K562 (cell line): ENCODE measurements around the gene KAZN. TPM values are rescaled to one million over a fixed set of nuclear protein-coding genes. Genes with fewer than 3 reads are reported as not detected.

Source experiments
- polyA plus RNA-seq, 8 experiments: library from polyadenylated mRNA; depleted of rRNA in 4 of 8; stranded (reverse) in 5 of 8; unstranded in 3 of 8; fragments of >200 nt; fragmentation: Nextera tagmentation in 2 of 8; fragmentation: Illumina TruSeq in 1 of 8; extraction: Ambion mirVana in 2 of 8; extraction: Trizol in 1 of 8; gene quantifications; 2 replicates each; pipeline versions ENCODE4 v1.2.1 to v1.2.3, GENCODE V29; 2011 to 2014; ENCODE audit warnings: inconsistent platforms in 1 of 8, missing spikeins in 1 of 8
- total RNA-seq, 7 experiments: library from RNA; depleted of rRNA in 6 of 7; stranded (reverse); fragments of >200 nt in 6 of 7; fragmentation: Illumina TruSeq in 2 of 7; extraction: Trizol in 2 of 7; gene quantifications; 2 replicates each; pipeline versions ENCODE4 v1.2.1 to v1.2.3, GENCODE V29; 2011 to 2021; ENCODE audit warnings: low replicate concordance in 1 of 7
- TF ChIP-seq, protein P1 (sequence below): fragments of 200-600 bp; sonication (generic); IDR thresholded peaks from one replicate; pipeline ENCODE4 v1.6.1; 2012; ENCODE audit warnings: mild to moderate bottlenecking, low read depth, low read length, inconsistent platforms

KAZN gene
- total and polyA plus RNA-seq, 9 of the 15 experiments (the other 6 are each of a cell fraction or from before 2014, with no cell fraction given): 2.1 to 21.6 (median 5.4) TPM

DNA sequence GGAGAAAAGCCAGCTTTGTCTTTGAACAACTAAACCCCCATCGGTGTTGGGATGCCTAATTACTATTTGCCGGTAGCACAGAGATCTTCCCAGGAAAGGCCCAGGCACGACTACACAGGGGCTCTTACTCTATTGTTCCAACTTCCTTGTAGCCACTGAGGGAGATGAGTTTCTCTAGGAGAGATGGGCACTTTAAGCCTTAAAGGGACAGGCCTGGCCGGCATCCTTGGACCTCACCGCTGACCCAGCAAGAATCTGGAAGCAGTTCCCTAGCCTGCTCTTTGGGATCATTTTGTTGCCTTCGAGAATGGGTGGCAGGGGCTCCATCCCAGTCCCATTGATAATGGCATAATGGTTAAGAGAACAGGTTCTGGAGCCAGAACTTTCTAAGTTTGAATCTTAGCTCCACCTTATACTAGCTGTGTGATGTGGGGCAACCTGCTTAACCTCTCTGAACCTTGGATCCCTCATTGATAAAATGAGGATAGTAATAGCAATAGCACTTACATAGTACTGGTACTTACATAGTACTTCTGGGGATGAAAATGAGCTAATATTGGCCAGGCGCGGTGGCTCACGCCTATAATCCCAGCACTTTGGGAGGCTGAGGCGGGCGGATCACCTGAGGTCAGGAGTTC is 316.0 kb downstream of the KAZN start (continued):
- TF ChIP-seq, protein P1, sequence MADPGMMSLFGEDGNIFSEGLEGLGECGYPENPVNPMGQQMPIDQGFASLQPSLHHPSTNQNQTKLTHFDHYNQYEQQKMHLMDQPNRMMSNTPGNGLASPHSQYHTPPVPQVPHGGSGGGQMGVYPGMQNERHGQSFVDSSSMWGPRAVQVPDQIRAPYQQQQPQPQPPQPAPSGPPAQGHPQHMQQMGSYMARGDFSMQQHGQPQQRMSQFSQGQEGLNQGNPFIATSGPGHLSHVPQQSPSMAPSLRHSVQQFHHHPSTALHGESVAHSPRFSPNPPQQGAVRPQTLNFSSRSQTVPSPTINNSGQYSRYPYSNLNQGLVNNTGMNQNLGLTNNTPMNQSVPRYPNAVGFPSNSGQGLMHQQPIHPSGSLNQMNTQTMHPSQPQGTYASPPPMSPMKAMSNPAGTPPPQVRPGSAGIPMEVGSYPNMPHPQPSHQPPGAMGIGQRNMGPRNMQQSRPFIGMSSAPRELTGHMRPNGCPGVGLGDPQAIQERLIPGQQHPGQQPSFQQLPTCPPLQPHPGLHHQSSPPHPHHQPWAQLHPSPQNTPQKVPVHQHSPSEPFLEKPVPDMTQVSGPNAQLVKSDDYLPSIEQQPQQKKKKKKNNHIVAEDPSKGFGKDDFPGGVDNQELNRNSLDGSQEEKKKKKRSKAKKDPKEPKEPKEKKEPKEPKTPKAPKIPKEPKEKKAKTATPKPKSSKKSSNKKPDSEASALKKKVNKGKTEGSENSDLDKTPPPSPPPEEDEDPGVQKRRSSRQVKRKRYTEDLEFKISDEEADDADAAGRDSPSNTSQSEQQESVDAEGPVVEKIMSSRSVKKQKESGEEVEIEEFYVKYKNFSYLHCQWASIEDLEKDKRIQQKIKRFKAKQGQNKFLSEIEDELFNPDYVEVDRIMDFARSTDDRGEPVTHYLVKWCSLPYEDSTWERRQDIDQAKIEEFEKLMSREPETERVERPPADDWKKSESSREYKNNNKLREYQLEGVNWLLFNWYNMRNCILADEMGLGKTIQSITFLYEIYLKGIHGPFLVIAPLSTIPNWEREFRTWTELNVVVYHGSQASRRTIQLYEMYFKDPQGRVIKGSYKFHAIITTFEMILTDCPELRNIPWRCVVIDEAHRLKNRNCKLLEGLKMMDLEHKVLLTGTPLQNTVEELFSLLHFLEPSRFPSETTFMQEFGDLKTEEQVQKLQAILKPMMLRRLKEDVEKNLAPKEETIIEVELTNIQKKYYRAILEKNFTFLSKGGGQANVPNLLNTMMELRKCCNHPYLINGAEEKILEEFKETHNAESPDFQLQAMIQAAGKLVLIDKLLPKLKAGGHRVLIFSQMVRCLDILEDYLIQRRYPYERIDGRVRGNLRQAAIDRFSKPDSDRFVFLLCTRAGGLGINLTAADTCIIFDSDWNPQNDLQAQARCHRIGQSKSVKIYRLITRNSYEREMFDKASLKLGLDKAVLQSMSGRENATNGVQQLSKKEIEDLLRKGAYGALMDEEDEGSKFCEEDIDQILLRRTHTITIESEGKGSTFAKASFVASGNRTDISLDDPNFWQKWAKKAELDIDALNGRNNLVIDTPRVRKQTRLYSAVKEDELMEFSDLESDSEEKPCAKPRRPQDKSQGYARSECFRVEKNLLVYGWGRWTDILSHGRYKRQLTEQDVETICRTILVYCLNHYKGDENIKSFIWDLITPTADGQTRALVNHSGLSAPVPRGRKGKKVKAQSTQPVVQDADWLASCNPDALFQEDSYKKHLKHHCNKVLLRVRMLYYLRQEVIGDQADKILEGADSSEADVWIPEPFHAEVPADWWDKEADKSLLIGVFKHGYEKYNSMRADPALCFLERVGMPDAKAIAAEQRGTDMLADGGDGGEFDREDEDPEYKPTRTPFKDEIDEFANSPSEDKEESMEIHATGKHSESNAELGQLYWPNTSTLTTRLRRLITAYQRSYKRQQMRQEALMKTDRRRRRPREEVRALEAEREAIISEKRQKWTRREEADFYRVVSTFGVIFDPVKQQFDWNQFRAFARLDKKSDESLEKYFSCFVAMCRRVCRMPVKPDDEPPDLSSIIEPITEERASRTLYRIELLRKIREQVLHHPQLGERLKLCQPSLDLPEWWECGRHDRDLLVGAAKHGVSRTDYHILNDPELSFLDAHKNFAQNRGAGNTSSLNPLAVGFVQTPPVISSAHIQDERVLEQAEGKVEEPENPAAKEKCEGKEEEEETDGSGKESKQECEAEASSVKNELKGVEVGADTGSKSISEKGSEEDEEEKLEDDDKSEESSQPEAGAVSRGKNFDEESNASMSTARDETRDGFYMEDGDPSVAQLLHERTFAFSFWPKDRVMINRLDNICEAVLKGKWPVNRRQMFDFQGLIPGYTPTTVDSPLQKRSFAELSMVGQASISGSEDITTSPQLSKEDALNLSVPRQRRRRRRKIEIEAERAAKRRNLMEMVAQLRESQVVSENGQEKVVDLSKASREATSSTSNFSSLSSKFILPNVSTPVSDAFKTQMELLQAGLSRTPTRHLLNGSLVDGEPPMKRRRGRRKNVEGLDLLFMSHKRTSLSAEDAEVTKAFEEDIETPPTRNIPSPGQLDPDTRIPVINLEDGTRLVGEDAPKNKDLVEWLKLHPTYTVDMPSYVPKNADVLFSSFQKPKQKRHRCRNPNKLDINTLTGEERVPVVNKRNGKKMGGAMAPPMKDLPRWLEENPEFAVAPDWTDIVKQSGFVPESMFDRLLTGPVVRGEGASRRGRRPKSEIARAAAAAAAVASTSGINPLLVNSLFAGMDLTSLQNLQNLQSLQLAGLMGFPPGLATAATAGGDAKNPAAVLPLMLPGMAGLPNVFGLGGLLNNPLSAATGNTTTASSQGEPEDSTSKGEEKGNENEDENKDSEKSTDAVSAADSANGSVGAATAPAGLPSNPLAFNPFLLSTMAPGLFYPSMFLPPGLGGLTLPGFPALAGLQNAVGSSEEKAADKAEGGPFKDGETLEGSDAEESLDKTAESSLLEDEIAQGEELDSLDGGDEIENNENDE: no peak
